ENCODE results near the gene PODXL. TPM values are rescaled to one million over a fixed set of nuclear protein-coding genes. Genes with fewer than 3 reads are reported as not detected.
"Not testable (repeated sequence)": the region's sequence is repeated elsewhere in the genome, so short reads cannot be mapped to it uniquely, and the experiment has no call there.

The PODXL gene
- total RNA-seq, 1 donor from 2014 or later = 11.4 TPM

DNA sequence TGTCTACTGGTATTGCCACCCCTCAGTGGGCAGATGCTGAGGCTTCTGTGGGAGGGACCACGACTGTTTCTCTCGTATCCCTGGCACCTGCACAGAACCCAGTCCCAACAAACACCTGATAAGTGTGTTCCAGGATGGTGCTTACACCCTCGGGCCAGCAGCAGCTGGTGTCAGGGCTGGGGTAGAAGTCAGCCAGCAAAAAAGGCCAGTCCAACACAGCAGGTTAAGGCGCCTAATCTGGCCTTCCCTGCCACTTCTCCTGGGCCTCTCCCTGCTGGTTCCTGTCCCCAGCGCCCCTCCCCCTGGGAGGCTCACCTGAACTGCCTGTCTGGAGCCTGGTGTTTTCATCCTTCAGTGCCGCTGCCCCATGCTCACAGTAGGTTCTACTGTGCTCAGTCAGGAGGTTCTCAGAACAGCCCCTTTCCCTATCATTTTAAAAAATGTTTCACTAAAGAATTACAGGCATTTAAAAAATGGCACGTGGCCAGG, 20.0 kb downstream of the PODXL start:
- no peak for DNase-seq

DNA sequence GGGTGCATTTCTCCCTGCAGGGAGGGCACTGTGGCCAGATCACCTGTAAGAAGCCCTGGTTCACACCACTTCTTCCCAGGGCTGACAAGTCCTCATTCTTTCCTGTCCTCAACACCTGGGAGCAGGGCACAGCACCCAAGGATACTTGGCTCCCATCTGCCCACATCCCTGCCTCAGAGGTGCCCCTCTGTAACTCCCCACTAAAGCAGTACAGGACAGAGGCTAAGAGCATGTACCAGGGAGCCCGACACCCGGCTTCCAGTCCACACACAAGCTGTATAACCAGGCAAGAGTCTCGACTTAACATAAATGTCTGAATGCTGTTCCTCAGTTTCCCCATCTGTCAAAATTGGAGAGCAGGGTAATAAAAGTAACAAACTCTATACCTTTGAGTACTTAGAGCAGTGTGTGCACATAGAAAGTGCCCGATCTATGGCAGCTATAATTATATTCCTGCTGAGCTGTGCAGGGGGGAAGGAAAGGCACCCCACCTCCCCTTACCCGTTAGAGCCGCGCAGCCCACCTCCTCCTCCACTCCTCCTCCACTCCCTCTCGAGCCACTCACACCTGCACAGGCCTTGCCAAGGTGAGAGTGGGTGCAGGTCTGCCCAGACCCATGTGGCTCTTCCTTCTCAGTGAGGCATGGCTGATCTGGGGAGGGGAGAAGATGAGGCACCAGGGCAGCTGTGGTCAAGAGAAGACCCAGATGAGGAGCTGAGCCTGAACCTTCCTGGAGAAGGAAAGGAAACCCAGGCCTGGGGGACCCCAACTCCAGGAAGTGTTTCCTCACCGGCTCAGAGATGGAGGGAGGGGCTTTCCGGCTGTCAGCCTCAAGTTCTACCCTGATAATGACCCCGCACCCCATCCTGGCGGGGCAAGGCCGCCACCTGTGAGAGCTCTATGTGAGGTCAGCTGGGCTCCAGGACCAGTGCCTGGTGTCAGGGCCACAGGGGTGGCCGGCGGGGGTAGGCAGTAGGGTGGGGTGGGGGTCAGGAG, 22.6 kb downstream of the PODXL start:
- no peak for DNase-seq

DNA sequence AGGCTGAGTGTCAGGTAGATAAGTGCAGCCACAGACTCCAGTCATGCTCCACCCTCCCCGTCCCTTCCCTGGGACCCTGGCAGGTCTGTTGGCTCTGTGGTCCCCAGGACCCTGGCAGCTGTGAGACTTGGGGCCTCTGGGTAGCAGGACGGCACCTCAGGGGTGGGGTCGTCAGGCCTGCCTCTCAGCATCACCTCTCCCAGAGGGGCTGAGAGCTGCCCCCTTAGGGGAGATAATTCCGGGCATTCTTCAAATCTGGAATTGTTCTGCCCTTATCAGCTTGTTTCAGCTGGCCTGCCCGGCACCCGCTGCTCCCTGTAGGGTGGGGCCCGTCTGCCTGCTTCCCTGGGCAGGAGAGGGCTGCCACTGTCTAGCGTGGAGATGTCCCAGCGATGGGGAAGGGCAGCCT, 23.3 kb downstream of the PODXL start:
- DNase-seq = no peak

DNA sequence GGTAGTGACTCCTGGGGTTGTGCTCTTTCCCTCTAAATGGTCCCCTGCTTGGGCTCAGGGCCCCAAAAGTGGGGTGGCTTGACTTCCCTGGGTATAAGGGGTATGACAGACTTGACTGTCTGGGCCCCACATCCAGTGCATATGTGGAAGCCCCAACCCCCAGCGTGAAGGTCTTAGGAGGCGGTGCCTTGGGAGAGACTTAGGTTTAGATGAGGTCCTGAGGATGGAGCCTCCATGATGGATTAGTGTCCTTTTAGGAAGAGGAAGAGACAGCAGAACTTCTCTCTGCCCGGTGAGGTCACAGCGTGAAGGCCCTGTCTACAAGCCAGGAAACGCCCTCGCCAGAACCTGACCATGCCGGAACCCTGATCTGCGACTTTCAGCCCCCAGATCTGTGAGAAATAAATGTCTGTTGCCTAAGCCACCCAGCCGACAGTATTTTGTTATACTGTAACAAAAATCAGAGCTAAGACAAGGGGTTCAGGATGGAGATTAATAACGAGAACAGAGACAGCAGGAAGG, 23.8 kb downstream of the PODXL start:
- no peak for DNase-seq

DNA sequence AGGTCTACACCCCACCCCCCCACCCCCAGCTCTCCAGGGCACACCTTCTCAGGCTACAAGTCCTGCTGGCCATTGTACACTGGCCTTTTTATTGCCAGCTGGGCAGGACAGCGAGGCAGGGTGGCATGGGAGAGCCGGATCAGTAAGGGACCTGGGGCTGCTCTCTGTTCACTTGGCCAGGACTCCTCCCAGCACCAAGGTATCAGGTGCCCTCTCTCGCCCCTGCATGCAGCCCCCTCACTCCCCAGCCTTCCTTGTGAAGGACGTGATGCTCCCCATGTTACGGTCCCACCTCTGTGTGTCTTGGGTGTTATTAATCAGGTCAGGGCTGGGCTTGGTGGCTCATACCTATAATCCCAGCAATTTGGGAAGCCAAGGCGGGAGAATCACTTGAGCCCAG, 26.3 kb downstream of the PODXL start:
- no peak for DNase-seq

DNA sequence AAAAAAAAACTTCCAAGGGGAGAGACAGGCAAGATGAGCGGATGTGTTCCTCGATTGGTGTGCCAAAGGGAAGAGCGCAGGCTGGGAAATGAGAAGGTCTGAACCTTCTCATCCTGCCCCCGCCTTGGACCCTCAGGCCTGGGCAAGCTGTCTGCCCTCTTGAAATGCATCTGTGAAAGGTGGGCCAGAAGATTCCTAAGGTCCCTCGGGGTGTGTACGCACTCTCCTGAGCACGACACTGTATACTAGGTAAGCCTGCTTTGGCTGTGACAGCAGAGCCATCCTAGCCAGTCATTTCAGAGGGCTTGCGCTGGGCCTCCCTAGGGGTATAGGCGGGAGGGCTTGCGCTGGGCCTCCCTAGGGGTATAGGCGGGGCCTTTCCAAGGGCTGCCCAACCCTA, 26.8 kb downstream of the PODXL start:
- DNase-seq = no peak

DNA sequence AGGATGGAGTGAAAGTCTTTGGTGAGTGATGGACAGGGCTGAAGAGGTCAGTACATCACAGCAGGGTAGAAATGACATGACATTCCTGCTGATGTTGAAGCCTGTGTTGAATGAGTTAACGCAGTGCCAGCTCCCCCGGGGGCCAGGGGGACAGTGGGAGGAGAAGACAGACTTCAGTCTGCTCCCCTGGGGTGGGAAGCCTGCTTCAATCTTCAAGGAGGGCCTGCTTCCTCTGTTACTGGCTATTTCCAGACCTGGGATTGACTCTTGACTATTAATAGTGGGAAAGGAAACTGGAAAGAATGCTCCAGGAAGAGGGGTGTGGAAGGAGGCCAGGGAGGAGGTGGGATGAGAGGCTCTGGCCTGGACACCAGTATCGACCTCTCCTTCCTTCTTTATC, 27.2 kb downstream of the PODXL start:
- DNase-seq = no peak

DNA sequence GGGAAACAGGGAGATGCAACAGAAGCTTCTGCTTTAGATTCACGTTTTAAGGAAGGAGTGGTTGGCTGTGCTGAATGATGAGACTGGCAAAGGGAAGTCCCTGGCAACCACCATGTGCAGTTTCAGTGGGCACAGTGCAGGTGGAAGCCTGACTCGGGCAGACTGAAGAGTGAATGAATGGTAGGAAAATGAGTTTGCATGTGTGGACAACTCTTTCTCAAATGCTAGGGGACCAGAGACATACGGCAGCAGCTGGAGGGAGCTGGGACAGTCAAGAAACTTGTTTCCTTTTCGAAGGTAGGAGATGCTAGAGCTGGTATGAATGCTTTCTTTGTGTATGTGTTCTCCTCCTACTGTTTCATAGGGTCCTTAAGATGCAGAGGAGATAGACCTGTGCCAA, 29.0 kb downstream of the PODXL start:
- DNase-seq = no peak

DNA sequence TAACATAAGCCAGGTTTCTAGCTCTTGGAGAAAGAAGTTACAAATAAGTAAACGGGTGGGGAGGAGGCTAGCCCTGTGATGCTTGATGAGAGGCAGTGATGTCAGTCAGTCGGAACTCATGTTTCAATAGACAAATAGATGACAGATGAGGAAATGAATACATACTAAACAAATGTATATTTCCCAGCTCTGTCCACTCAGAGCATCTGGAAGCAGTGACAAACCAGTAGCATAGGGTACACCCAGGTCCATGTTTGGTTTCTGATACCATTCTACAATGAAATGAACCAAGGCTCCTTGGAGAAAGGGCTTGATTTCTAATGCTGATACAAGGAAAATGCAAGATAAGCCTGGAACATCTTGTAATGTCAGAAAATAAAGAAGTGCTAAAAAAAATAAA, 30.6 kb downstream of the PODXL start:
- DNase-seq = no peak

DNA sequence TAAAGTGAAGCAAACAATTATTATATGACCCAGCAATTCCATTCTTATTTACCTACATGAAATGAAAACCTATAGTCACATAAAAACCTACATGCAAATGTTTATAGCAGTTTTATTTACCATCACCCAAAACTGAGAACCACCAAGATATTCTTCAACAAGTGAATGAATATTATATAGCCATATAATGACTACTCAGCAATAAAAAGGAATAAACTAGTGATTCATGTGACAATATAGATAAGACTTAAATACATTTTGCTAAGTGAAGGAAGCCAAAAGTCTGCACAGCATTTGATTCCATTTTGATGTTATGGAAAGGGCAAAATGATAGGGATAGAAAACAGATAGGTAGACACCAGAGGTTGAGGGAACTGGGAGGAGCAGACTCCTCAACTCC, 31.7 kb downstream of the PODXL start:
- DNase-seq = no peak

DNA sequence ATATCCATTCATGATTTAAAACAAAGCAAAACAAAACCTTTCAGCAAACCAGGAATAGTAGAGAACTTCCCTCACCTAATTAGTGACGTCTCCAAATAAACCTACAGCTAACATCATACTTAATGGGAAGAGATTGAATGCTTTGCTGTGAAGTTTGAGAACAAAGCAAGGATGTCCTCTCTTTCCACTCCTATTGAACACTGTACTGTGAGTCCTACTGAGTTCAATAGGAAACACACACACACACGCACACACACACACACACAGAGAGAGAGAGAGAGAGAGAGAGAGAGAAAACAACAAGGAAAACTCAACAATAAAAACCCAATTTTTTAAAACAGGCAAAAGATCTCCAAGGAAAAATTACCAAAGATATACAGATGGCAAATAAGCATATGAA, 32.3 kb downstream of the PODXL start:
- DNase-seq = peak; percentile 17

DNA sequence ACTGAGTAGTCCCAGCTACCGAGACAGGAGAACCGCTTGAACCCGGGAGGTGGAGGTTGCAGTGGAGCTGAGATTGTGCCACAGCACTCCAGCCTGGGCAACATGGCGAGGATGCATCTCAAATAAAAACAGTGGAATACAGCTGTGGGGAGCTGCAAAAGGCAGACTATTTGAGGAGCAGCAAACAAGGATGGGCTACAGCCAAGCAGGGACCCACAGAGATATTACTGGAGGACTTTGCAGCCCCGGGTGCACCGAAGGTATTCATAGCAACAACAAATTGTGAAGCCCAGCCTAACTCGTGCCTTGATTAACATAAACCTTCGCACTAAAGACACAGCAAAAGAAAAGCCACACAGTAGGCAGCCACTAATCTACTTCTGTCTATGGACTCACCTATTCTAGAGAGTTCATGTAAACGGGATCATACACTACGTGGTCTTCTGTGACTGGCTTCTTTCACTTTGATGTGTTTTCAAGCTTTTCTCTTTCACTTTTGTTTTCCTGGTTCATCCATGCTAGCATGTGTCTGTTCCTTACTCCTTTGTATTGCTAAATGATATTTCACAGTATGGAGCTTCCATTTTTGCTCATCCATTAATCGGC, 34.0 kb downstream of the PODXL start:
- no peak for DNase-seq

DNA sequence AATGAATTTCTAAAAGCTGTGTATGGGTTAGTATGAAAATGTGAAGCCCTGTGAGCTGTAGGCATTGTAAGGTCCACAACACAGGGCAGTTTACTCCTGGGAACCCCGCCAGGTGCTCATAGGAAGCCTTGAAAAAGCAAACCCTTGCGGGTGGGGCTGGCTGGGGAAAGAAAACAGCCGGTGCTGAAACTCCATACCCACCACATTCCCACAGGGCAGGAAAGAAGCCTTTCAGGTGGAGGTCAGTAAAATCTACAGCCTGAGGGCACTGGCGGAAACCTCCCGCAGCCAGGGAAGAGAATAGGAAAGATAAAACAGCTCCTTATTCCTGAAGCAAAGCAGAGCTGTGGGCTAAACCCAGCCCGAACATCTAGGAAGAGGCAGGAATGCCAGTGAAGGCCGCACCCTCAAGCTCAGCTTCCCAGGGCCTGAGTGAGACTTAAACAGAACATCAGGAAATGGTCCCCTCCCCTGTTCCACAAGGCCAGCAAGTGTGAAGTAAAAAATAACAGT, 34.7 kb downstream of the PODXL start:
- no peak for DNase-seq

DNA sequence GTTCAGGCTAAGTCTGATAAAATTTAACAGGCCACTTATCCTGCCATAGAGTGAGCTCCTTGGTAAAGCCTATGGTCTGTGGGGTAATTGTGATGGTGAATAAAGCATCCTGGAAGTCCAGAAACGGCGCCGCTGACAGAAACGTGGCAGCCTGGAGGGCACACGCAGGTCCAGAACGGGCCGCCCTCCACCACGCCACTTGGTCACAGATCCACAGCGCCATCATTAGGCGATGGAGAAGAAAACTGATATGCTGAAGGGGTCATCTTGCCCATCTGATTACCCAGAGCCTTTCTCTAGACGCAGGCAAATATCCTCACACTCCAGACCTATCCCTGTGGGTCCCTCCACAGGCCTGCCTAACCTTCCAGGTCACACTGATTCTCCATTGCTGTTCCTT, 37.8 kb downstream of the PODXL start:
- DNase-seq = no peak

DNA sequence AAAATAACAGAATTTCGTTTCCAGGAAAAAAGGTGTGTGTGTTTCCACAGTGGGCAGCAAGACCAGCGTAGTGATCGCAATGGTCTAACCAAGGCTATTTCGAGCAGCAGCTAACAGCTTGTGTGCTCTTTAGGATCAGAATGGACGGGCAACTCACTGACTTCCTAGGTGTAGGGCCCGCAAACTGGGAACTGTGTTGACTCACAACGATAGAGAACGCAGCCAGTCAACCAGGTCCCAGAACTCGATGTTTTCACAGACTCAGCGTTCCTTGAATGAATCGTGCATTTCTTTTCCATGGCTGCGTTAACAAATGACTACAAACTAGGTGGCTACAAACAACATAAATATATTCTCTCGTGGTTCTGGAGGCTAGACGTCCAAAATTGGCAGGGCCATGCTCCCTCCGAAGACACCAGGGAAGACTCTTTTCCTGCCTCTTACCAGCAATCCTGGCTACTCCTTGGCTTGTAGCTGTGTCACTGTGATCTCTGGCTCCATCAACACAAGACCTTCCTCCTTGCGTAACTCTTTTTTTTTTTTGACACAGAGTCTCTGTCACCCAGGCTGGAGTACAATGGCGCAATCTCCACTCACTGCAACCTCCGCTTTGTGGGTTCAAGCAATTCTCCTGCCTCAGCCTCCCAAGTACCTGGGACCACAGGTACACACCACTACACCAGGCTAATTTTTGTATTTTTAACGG, 39.1 kb downstream of the PODXL start:
- no peak for DNase-seq

DNA sequence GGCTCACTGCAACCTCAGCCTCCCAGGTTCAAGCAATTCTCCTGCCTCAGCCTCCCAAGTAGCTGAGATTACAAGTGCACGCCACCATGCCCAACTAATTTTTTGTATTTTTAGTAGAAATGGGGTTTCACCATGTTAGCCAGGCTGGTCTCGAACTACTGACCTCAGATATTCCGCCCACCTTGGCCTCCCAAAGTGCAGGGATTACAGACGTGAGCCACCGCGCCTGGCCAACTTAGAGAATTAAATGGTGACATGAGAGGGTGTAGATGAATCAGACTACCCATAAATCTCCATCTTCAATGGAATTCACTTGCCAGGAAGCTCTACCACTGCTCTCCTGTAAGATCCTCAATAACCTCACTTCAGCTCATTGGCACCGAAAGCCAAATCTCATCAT, 41.0 kb downstream of the PODXL start:
- DNase-seq = not testable (repeated sequence)

DNA sequence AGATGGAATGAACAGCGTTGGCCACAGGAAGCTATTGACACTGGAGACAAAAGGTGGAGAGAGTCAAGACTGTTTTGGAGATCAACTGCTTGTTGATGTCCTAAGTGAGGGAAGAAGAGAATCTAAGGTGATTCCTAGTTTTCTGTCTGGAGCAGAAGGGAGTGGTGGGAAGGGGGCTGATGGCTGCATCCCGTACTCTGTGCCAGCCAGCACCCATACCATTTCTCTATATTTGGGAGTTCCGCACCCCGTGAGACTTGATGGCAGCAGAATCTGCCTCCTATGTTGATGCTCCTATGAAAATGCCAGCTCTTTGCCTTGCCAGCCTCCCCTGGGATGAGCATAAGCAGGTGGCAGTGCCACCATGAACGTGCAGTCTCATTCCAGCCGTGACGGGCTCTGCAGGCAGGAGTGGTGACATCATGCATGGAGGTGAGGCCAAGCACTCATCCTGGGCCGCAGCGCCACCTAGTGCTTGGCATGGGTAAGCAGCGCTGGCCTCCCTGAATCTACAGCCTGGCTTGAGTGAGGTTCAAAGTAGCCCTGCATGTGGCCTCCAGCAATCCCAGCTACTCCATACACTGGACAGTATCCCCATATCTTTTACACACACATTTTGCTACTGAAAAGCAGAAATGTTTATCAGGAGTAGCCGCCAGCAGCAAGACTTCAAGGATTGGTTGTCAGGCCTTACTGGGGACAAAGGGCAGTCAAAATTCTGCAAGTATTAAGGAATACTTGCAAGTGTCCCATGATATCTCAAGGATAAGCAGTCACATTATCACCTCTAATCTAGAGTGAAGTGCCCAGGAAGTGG, 43.0 kb downstream of the PODXL start:
- DNase-seq = peak; percentile 50

DNA sequence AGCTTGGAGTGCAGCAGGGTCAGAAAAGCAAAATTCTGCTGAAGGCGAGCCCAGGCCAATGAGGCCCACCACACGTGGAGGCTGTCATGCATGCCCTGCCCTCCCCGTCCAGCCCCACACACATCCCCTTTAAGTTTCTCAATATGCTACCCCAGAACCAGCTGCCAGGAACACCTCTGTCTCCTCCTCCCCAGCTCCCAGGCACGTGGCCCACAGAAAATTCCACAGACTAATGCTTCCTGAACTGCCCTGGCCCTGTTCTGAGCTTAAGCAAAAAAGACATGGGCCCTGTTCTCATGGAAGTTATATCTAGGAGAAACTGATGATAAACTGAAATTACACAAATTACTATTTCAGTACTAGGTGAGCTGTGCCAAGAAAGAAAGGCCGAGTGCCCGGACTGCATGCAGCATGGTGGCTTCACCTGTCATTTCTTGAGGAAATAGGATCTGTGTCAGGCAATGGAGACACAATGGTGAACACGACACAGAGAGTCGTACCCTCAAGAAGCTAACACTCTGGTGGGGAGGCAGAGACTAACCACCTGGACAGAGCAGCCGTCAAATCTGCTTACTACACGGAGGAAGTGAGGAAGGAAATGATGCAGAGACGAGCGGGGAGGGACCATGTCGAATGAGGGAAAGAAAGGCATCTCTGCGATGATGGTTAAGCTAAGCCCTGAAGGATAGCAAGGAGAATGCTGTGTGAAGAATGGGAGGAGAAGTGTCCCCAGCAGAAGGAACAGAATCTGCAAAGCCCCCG, 44.5 kb downstream of the PODXL start:
- DNase-seq = no peak

DNA sequence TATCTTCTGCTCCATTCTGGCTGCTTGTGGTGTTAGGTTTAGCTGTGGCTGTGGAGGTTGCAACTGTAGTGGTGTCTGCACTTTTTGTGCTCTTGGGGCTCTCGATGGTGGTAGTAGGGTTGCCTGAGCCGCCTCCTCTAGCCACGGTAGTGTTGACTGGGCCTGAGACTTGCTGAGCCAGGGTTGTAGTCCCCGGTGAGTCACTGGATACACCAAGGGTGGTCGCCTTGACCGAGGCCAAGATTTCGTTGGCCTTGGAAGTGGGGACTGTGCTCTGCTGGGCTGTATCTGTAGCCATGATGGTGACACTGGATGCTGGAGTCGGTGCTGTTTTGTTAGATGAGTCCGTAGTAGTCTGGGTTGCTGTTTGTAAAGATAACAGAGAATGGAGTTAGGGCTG, 45.4 kb downstream of the PODXL start:
- DNase-seq = no peak

DNA sequence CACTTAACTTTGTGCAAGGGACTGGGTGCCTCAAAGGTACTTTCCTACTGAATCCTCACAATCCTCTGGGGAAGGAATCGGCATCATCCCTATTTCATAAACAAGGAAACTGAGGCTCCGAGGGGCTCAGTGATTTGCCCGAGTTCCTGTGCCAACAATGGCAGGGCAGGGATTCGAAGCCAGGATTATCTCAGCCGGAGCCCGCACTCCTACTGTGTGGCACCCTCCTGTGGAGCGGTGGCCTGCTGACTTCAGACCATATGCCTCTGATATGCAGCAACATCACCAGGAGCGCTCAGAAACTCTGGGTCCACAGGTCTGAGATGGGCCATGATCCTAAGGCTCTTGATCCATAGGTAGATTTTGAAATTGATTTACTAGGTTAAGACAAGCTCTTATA, 46.6 kb downstream of the PODXL start:
- no peak for DNase-seq

Data from skin of body (tissue), 2 donors.